ENCODE measurements around the gene MUC4.
"Not testable (repeated sequence)": the region's sequence is repeated elsewhere in the genome, so short reads cannot be mapped to it uniquely, and the experiment has no call there.

MUC4 gene

DNA sequence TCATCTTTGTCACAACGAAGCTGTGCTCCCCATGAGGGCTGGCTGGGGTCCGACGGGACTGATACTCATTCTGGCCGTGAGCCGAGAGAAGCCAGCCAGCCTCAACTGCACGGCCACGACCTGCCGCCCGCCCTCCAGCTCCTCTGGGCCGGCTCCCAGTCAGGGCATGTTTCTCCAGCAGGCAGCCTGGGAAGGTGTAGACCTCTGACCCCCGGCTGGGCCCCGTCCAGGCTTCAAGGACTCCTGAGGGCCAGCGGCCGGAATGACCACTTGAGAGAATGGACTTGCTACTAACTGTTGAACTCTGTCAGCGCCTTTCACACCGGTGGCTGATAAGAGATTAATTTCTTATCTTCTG is 18.1 kb upstream of the MUC4 start:
- Histone ChIP-seq H3K27ac (no peak overlapping the region), H2AFZ (ENCODE audit: low read depth) (no peak overlapping the region), H3K27me3 (ENCODE audit: insufficient read depth, low read depth) (no peaks in the 10 kb centered on the region), H3K9ac (no peak overlapping the region), H3K4me3 (IDR thresholded peaks at IDR 0.05; ENCODE audit: insufficient read depth, low read depth, low read length) (no peak overlapping the region), H4K20me1 (ENCODE audit: insufficient read depth) (no peaks in the 10 kb centered on the region), H3K36me3 (ENCODE audit: insufficient read depth) (no peaks in the 10 kb centered on the region), H3K79me2 (ENCODE audit: insufficient read depth, low read depth) (no peaks in the 10 kb centered on the region), H3K4me2 (no peak overlapping the region), H3K4me1 (ENCODE audit: low read depth, poor library complexity, severe bottlenecking) (no peaks in the 10 kb centered on the region)
- TF ChIP-seq, protein P1, sequence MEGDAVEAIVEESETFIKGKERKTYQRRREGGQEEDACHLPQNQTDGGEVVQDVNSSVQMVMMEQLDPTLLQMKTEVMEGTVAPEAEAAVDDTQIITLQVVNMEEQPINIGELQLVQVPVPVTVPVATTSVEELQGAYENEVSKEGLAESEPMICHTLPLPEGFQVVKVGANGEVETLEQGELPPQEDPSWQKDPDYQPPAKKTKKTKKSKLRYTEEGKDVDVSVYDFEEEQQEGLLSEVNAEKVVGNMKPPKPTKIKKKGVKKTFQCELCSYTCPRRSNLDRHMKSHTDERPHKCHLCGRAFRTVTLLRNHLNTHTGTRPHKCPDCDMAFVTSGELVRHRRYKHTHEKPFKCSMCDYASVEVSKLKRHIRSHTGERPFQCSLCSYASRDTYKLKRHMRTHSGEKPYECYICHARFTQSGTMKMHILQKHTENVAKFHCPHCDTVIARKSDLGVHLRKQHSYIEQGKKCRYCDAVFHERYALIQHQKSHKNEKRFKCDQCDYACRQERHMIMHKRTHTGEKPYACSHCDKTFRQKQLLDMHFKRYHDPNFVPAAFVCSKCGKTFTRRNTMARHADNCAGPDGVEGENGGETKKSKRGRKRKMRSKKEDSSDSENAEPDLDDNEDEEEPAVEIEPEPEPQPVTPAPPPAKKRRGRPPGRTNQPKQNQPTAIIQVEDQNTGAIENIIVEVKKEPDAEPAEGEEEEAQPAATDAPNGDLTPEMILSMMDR (conservative IDR thresholded peaks at IDR 0.05; ENCODE audit: low read depth, low read length), result no peak

DNA sequence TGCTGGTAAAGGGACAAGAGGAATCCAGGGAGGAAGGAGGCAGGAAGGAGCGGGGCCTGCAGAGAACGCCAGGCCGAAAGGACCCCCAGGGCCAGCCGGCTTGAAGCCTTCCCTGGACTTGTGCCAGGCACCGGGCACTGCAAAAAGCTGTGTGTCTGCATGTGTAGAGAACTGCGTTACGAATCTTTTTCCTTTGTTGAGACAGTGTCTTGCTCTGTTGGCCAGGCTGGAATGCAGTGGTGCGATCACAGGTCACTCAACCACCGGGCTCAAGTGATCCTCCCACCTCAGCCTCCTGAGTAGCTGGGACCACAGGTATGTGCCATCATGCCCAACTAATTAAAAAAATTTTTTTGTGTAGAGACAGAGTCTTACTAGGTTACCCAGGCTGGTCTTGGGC is 17.0 kb upstream of the MUC4 start:
- no peak overlapping the region for H3K27ac ChIP-seq
- H2AFZ ChIP-seq (ENCODE audit: low read depth), result no peak overlapping the region
- H3K4me1 ChIP-seq (ENCODE audit: low read depth, poor library complexity, severe bottlenecking), result no peaks in the 10 kb centered on the region
- H3K4me3 ChIP-seq (IDR thresholded peaks at IDR 0.05; ENCODE audit: insufficient read depth, low read depth, low read length), result no peak overlapping the region
- no peaks in the 10 kb centered on the region for H4K20me1 ChIP-seq (ENCODE audit: insufficient read depth)
- H3K27me3 ChIP-seq (ENCODE audit: insufficient read depth, low read depth), result no peaks in the 10 kb centered on the region
- no peaks in the 10 kb centered on the region for H3K79me2 ChIP-seq (ENCODE audit: insufficient read depth, low read depth)
- no peak overlapping the region for H3K4me2 ChIP-seq
- TF ChIP-seq, protein P1 (conservative IDR thresholded peaks at IDR 0.05; ENCODE audit: low read depth, low read length), result no peak
- no peaks in the 10 kb centered on the region for H3K36me3 ChIP-seq (ENCODE audit: insufficient read depth)
- no peak overlapping the region for H3K9ac ChIP-seq

DNA sequence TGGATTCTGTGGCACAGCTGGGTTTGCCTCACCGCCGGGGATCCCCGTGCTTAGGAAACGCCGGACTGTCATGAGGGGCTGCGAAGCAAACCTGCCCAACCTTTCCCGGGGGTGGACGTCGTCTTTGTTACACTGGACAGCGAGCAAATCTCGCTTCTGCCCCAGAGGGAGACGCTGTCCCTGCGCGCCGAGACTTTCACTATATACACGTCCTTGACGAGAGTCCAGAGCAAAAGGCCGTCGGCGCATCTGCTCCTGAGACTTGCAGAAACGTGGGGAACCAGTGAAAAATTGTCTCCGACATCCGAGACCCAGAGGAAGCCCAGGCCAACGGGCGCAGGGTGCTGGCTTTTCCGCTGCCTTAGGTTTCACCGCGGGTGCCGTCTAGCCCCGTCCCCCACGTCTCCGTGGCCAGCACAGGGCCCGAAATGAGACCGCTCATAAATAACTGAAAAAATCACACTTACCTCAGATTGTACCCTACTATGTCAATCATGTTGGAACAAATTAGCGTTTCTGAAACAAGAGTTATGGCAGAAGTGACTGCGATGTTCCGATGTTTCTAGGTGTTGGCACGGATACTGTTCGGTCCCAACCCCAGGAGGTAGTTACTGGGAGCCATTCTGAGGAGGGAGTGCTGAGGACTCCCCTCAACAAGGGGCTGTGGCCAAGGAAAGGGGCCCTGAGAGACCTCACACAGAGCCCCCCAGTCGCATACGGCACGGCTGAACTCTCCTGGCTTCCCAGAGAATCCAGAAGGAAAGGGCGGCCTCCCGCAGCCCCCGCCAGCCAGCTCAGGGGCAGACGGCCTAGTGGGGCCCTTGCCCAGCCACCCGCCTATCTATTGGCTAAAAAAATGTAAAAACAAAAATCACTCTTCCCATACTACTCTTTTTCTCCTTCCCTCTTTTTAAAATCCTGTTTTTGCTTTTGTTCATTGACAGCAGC is 14.4 kb upstream of the MUC4 start:
- Histone ChIP-seq H2AFZ (ENCODE audit: low read depth) (no peak overlapping the region), H3K4me3 (IDR thresholded peaks at IDR 0.05; ENCODE audit: insufficient read depth, low read depth, low read length) (no peak overlapping the region), H3K27ac (no peak overlapping the region), H3K27me3 (ENCODE audit: insufficient read depth, low read depth) (peaks cover 1% of the 10 kb centered on the region; the same call in 1 of the 2 replicates), H3K4me1 (ENCODE audit: low read depth, poor library complexity, severe bottlenecking) (no peaks in the 10 kb centered on the region), H3K36me3 (ENCODE audit: insufficient read depth) (no peaks in the 10 kb centered on the region), H3K79me2 (ENCODE audit: insufficient read depth, low read depth) (no peaks in the 10 kb centered on the region), H4K20me1 (ENCODE audit: insufficient read depth) (no peaks in the 10 kb centered on the region), H3K9ac (no peak overlapping the region), H3K4me2 (no peak overlapping the region)
- TF ChIP-seq, protein P1 (conservative IDR thresholded peaks at IDR 0.05; ENCODE audit: low read depth, low read length), result no peak

DNA sequence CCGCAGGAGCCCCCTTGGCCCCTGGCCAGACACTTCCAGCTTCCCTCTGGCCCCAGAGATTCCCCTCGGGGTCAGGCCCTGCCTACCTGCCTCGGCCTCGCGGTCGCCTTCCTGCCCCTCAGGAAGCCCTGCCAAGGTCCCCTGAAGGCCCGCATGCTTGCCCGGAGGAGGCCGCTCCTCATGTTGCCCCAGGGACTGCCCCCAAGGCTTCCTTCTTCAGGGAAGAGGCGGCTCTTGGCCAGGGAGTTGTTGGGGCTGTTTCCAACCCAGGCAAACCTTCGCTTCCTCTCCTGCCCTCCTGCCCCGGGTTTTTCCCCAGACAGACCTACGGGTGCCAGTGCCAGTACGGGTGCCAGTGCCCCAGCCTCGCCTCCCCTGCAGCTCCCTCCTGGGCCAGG is 13.5 kb upstream of the MUC4 start:
- Histone ChIP-seq H2AFZ (ENCODE audit: low read depth) (no peak overlapping the region), H3K4me3 (IDR thresholded peaks at IDR 0.05; ENCODE audit: insufficient read depth, low read depth, low read length) (no peak overlapping the region), H3K9ac (no peak overlapping the region), H3K27me3 (ENCODE audit: insufficient read depth, low read depth) (peaks cover 11% of the 10 kb centered on the region; the same call in 1 of the 2 replicates), H3K4me2 (no peak overlapping the region), H3K27ac (no peak overlapping the region), H3K79me2 (ENCODE audit: insufficient read depth, low read depth) (no peaks in the 10 kb centered on the region), H3K4me1 (ENCODE audit: low read depth, poor library complexity, severe bottlenecking) (no peaks in the 10 kb centered on the region), H4K20me1 (ENCODE audit: insufficient read depth) (no peaks in the 10 kb centered on the region), H3K36me3 (ENCODE audit: insufficient read depth) (no peaks in the 10 kb centered on the region)
- TF ChIP-seq, protein P1 (conservative IDR thresholded peaks at IDR 0.05; ENCODE audit: low read depth, low read length), result no peak

DNA sequence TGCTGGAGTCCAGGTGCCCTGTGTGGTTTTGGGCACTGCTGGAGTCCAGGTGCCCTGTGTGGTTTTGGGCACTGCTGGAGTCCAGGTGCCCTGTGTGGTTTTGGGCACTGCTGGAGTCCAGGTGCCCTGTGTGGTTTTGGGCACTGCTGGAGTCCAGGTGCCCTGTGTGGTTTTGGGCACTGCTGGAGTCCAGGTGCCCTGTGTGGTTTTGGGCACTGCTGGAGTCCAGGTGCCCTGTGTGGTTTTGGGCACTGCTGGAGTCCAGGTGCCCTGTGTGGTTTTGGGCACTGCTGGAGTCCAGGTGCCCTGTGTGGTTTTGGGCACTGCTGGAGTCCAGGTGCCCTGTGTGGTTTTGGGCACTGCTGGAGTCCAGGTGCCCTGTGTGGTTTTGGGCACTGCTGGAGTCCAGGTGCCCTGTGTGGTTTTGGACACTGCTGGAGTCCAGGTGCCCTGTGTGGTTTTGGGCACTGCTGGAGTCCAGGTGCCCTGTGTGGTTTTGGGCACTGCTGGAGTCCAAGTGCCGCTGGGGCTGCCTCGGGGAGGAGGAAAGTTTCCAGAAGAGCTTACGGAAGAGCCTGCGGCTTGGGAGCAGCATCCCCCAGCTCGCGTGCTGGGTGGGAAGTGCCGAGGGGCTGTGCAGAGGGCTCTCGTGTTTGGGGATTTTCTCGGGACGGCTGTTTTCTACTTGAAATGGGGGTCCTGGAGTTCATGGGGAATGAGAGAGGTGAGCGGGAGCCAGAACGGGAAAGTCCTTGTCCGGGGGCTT is 12.9 kb upstream of the MUC4 start:
- H3K4me3 ChIP-seq (IDR thresholded peaks at IDR 0.05; ENCODE audit: insufficient read depth, low read depth, low read length); H3K9ac ChIP-seq; H3K4me1 ChIP-seq (ENCODE audit: low read depth, poor library complexity, severe bottlenecking); H3K4me2 ChIP-seq; H4K20me1 ChIP-seq (ENCODE audit: insufficient read depth); H3K27ac ChIP-seq; H3K79me2 ChIP-seq (ENCODE audit: insufficient read depth, low read depth); H3K36me3 ChIP-seq (ENCODE audit: insufficient read depth); H2AFZ ChIP-seq (ENCODE audit: low read depth): not testable (repeated sequence)
- peaks cover 15% of the 10 kb centered on the region for H3K27me3 ChIP-seq (ENCODE audit: insufficient read depth, low read depth)
